HL-60 (cell line): ENCODE results near the gene WNT4.

Experiments
- GABPA ChIP-seq: IDR thresholded peaks from 2 replicates; pipeline ENCODE4 v1.6.1; 2012; ENCODE audit warnings: low read depth
- POLR2AphosphoS5 ChIP-seq: IDR thresholded peaks from 2 replicates; pipeline ENCODE4 v1.6.1; 2012; ENCODE audit warnings: low read depth
- TF ChIP-seq, protein P1 (sequence below): IDR thresholded peaks from one replicate; pipeline ENCODE4 v1.5.1; 2011; ENCODE audit warnings: low read length, control low read depth, inconsistent platforms; ENCODE audit not compliant: insufficient read depth
- TF ChIP-seq, protein P2 (sequence below): IDR thresholded peaks from 2 replicates; pipeline ENCODE4 v1.6.1; 2012; ENCODE audit warnings: low read depth; ENCODE audit not compliant: insufficient replicate concordance

DNA sequence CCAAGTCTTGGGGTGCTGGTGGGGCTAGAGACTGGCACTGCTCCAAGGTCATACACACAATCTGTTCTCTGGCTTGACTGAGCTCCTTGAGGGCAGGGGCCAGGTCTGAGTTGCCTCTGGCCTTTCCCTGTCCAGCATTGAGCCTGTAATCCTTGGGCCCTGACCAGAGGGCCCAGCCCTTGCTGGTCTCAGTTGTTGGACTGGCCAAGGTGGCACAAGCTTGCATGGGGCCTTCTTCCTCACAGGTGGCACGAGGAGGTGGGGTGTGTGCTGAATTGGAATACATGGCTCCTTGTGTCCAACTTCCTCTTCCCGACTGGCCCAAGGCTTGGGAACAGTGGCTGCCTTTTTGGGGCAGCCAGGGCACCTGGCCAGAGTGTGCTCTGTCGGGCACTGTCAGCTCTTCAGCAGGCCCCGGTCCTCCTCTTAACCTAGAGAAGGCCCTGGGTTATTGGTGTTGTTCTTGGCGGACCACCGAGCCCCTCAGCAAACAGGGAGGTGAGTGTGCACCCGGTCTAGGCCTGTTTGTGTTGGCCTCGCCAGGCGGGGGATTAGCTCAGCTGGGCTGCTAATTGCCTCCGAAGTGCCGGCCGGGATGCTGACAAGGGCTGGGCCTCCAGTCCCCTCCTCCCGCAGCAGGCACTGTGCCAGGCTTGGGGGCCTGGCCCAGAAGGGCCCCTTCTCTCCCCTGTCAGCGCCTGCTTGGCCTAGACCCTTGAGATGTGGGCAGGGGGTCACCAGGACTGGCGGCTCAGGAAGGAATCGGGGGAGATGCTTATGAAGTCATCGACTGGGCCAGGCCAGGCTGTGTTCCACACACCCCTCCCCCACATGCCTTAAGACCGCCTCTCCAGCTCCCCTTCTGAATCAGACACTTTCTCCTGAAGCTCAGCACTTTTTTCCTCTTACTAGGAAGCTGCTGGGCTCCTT lies 28.5 kb downstream of the WNT4 start:
- TF ChIP-seq, protein P1, sequence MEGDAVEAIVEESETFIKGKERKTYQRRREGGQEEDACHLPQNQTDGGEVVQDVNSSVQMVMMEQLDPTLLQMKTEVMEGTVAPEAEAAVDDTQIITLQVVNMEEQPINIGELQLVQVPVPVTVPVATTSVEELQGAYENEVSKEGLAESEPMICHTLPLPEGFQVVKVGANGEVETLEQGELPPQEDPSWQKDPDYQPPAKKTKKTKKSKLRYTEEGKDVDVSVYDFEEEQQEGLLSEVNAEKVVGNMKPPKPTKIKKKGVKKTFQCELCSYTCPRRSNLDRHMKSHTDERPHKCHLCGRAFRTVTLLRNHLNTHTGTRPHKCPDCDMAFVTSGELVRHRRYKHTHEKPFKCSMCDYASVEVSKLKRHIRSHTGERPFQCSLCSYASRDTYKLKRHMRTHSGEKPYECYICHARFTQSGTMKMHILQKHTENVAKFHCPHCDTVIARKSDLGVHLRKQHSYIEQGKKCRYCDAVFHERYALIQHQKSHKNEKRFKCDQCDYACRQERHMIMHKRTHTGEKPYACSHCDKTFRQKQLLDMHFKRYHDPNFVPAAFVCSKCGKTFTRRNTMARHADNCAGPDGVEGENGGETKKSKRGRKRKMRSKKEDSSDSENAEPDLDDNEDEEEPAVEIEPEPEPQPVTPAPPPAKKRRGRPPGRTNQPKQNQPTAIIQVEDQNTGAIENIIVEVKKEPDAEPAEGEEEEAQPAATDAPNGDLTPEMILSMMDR, result no peak
- TF ChIP-seq GABPA, result no peak
- TF ChIP-seq, protein P2, sequence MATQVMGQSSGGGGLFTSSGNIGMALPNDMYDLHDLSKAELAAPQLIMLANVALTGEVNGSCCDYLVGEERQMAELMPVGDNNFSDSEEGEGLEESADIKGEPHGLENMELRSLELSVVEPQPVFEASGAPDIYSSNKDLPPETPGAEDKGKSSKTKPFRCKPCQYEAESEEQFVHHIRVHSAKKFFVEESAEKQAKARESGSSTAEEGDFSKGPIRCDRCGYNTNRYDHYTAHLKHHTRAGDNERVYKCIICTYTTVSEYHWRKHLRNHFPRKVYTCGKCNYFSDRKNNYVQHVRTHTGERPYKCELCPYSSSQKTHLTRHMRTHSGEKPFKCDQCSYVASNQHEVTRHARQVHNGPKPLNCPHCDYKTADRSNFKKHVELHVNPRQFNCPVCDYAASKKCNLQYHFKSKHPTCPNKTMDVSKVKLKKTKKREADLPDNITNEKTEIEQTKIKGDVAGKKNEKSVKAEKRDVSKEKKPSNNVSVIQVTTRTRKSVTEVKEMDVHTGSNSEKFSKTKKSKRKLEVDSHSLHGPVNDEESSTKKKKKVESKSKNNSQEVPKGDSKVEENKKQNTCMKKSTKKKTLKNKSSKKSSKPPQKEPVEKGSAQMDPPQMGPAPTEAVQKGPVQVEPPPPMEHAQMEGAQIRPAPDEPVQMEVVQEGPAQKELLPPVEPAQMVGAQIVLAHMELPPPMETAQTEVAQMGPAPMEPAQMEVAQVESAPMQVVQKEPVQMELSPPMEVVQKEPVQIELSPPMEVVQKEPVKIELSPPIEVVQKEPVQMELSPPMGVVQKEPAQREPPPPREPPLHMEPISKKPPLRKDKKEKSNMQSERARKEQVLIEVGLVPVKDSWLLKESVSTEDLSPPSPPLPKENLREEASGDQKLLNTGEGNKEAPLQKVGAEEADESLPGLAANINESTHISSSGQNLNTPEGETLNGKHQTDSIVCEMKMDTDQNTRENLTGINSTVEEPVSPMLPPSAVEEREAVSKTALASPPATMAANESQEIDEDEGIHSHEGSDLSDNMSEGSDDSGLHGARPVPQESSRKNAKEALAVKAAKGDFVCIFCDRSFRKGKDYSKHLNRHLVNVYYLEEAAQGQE, result no peak
- TF ChIP-seq POLR2AphosphoS5, result no peak
